GM12801 (cell line): Measurements from ENCODE around the gene TSPAN8.

Experiments
- CTCF ChIP-seq: IDR thresholded peaks from one replicate; pipeline ENCODE4 v1.5.1; 2011; ENCODE audit warnings: control low read depth; ENCODE audit not compliant: insufficient read length; ENCODE audit errors: extremely low read depth

TSPAN8 gene

GRCh38 chr12:71155225-71155624, 2.6 kb downstream of the TSPAN8 start:
- no peak for TF ChIP-seq CTCF

- TF ChIP-seq CTCF: no peak
These were observed 4.9 kb downstream of the TSPAN8 start for GRCh38 chr12:71152851-71153250.

- TF ChIP-seq CTCF: no peak
These were observed 13.1 kb downstream of the TSPAN8 start for GRCh38 chr12:71144682-71145081.

GRCh38 chr12:71142956-71143355, 14.8 kb downstream of the TSPAN8 start:
- no peak for TF ChIP-seq CTCF

GRCh38 chr12:71142016-71142415, 15.8 kb downstream of the TSPAN8 start:
- TF ChIP-seq CTCF: no peak

GRCh38 chr12:71141378-71141926, 16.3 kb downstream of the TSPAN8 start:
- no peak for TF ChIP-seq CTCF

GRCh38 chr12:71139153-71139735, 18.6 kb downstream of the TSPAN8 start:
- no peak for TF ChIP-seq CTCF
